ENCODE measurements around the gene SENP8. TPM values are rescaled to one million over a fixed set of nuclear protein-coding genes. Genes with fewer than 3 reads are reported as not detected.
"Not testable (repeated sequence)": the region's sequence is repeated elsewhere in the genome, so short reads cannot be mapped to it uniquely, and the experiment has no call there.

Gene SENP8
- polyA plus RNA-seq, 3 donors, result 6.1 to 7.0 (median 6.3) TPM

DNA sequence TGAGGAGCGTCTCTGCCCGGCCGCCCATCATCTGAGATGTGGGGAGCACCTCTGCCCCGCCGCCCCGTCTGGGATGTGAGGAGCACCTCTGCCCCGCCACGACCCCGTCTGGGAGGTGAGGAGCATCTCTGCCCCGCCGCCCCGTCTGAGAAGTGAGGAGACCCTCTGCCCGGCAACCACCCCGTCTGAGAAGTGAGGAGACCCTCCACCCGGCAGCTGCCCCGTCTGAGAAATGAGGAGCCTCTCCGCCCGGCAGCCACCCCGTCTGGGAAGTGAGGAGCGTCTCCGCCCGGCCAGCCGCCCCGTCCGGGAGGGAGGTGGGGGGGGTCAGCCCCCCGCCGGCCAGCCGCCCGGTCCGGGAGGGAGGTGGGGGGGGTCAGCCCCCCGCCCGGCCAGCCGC, 17.7 kb upstream of the SENP8 start:
- DNase-seq (ENCODE audit: extremely low read depth in 1 of 11, low read depth in 9 of 11, low spot score in 4 of 11), result not testable (repeated sequence)

DNA sequence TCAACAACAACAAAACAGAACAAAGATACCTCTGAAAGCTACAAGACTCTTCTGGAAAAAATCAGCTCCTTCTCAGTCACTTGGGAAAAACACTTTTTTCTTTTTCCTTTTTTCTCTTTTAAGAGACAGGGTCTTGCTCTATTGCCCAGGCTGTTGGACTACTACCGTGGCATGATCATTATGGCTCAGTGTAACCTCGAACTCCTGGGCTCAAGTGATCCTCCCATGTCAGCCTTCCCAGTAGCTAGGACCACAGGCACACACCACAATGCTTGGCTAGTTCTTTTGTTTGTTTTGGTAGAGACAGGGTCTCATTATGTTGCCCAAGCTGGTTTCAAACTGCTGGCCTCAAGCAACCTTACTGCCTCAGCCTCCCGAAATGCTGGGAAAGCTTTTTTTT, 13.1 kb upstream of the SENP8 start:
- no peak for DNase-seq (ENCODE audit: extremely low read depth in 1 of 11, low read depth in 9 of 11, low spot score in 4 of 11)

DNA sequence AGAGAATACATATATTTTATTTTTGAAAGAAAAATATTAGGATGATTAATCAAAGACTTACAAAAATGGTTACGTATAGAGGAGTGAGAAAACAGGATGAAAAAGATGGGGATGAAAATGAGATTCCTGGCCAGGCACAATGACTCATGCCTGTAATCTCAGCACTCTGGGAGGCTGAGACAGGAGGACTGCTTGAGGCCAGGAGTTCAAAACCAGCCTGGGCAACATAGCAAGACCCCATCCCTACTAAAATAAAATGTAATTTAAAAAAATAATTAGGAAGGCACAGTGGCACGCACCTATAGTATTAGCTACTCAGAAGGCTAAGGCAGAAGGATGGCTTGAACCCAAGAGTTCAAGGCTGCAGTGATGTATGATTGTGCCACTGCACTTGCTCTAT, 12.1 kb upstream of the SENP8 start:
- no peak for DNase-seq (ENCODE audit: extremely low read depth in 1 of 11, low read depth in 9 of 11, low spot score in 4 of 11)

DNA sequence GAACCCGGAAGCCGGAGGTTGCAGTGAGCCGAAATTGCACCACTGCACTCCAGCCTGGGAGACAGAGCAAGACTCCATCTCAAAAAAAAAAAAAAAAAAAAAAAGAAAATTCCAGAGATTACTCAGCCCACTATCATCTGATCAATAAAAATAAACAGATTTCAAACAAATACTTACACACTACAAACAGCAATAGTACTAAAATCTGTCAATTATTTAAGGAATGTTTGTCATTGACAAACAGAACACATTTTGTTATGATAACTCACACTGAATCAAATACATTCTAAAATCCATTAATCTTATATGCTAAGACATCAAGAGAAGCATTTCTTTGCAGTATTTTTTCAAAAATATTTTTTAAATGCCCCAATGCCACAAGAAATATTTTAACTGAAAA, 7.8 kb upstream of the SENP8 start:
- no peak for DNase-seq (ENCODE audit: extremely low read depth in 1 of 11, low read depth in 9 of 11, low spot score in 4 of 11)

DNA sequence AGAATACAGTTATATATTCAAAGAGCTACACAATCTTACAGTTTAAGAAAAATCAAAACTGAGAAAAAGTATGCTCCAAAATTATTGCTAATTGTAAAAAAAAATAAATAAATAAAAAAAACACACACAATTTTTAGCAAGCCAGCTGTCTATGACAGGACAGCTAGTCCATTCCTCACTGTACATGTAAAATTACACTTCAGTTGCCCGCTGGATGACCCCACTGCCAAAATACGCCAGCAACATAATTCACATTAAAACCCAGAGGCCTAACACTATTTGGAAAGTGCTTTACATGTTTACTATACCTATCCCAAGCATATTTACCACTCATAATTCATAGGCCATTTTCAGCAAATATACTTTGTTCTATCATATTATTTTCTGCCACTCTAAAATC, 6.1 kb upstream of the SENP8 start:
- DNase-seq (ENCODE audit: extremely low read depth in 1 of 11, low read depth in 9 of 11, low spot score in 4 of 11), result peak in 5 of 11 donors; percentile 26 to 41 (median 36)

DNA sequence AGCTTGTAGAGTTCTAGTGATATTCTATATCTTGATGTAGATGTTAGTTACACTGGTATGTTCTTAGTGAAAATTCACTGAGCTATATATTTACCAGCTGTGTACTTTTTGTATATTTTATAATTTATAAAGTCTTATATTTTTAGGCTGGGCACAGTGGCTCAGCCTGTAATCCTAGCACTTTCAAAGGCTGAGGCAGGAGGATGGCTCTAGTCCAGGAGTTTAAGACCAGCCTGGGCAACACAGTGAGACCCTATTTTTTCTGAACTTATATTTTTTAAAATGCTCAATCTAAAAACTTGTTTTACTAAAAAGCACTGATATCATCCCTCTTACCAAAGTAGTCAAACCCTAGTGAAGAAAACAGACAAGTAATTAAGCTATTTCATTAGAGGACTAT, 5.4 kb upstream of the SENP8 start:
- no peak for DNase-seq (ENCODE audit: extremely low read depth in 1 of 11, low read depth in 9 of 11, low spot score in 4 of 11)

DNA sequence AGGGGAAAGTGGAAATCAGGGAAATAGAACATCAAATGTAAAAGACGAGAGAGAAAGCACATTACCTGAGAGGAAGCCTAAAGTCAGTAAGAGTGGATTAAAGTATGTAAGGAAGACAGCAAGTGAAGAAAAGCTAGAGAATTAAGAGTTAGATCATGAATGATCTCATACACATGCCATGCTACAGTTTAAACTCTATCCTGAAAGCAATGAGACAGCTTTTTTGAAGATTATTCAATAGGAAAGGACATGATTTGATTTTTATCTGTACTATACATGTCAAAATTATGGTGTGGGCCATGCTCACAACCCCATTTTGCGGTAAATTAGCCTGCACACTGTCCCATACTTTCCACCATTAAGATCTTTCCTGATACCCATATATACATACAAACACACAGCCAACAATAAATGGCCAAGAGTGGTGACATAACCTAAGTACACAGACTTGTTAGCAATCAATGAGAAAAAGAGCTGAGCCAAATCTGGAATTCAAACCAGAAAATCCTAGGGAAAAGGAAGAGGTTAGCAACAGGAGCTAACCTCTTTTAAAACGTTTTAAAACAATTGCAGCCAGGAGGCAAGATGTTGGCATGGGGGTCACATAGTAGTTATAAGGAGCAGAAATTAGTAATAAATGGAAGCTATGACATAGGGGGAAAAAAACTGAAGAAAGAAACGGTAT, 4.7 kb upstream of the SENP8 start:
- no peak for DNase-seq (ENCODE audit: extremely low read depth in 1 of 11, low read depth in 9 of 11, low spot score in 4 of 11)

DNA sequence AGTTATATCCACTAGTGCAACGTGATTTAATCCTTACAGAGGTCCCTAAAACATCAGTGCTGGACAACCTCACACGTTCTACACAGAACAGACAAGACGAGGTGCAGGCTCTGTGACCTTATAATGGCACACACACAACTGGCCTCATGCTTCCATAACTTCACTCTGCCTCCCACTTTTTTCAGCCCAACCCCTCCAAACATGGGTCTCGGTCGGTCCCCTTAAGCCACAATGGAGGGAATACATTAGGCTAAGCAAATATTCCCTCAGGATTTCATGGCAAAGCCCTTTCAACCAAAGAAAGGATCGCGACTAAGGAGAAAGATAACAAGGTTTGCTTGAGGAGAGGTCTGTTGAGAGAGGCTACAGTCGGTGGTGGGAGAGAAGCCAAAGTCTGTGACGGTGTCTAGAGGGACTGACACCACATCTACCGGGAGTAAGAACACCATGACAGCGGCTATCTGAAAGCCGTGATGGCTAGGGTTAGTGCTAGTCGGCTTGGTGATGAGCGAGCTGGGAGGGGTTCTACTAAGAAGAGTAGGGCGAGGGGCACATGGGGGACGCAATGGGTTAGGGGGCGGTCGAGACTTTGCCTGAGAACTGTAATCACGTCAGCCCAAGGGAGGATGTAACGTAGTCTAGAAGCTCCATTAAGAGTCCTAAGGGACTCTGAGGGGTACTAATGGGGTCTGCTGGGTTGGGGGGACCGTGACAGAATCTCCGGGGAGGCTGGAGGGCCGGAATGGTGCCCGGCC, 1.3 kb upstream of the SENP8 start:
- peak in 7 of 11 donors; percentile 21 to 59 (median 31) for DNase-seq (ENCODE audit: extremely low read depth in 1 of 11, low read depth in 9 of 11, low spot score in 4 of 11)

DNA sequence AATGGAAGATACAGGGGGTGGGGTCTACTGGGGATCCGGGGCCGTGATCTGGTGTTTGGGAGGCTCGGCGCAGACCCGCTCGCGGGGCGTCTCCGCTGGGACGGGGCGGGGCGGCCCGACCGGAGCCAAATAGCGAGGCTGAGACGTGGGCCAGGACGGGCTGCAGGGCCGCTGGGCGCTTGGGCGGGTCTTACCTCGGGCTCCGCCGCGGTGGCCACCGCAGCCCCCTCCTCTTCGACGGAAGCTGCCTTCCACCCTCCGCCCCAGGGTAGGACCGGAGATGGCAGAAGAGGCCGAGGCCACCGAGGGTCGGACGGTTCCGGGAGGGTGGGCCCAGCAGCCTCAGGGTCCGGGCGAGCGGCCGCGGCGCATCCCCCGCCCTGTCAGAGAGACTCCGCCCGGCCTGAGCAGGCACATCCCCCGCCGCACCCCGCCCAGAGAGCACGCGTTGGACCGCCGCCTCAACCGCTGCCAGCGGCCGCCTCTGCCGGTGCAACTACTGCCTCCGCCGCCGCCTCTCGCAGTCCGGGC, 652 bp upstream of the SENP8 start:
- DNase-seq (ENCODE audit: extremely low read depth in 1 of 11, low read depth in 9 of 11, low spot score in 4 of 11), result peak in 10 of 11 donors; percentile 35 to 77 (median 68)

DNA sequence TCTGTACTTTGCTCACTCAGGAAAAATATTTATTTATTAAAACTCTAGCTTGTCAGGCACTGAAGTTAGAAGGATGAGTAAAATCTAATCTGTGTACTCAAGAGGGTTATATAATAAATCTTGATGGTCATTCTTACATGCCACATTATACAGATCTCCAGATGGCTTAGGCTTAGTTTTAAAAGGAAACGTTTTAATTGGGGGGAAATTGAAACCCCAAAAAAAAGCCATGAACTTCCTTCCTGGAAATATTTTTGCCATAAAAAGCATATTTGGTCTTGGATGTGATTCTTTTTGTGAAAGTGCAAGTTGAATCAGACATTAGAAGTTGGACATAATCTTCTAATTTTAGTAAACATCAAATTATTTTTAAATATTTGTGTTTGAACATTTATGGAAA, 6.0 kb downstream of the SENP8 start:
- no peak for DNase-seq (ENCODE audit: extremely low read depth in 1 of 11, low read depth in 9 of 11, low spot score in 4 of 11)

DNA sequence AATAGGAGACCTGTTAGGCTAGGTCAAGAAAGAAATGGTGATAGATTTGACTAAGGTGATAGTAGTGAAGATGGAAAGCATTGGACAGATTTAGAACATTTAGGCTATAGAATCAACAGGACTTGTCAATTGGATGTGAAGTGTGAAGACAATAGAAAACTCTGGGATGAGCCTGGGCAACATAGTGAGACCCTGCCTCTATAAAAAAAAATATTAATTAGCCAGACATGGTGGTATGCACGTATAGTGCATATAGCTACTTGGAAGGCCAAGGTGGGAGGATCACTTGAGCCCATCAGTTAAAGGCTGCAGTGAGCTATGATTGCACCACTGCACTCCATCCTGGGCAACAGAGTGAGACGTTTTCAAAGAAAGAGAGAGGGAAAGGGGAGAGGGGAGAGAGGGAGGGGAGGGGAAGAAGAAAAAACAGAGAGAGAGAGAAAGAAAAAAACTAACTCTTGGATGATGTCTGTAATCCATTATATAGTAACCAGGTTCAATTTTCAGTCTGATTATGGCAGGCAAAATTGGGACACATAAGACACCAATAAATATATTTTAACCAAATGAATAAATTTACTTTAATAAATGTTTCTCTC, 9.6 kb downstream of the SENP8 start:
- no peak for DNase-seq (ENCODE audit: extremely low read depth in 1 of 11, low read depth in 9 of 11, low spot score in 4 of 11)

DNA sequence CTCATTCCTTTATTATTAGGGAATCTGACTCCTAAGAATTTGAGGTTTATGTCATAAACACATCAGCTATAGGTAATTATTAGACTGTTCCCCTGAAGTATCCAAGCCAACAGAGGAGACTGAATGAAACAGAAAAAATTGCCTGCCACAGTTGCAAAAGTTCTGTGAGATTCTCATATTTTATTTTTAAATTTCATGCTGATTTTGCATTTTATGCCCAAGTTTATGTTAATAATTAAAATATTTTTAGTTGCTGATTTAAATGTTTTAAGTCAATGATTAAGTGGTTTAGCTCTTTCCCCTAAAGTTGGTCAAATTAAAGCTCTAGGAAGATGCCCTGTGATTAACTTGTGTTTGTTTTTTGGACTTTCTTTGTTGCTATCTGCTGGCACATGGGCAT, 10.2 kb downstream of the SENP8 start:
- no peak for DNase-seq (ENCODE audit: extremely low read depth in 1 of 11, low read depth in 9 of 11, low spot score in 4 of 11)

DNA sequence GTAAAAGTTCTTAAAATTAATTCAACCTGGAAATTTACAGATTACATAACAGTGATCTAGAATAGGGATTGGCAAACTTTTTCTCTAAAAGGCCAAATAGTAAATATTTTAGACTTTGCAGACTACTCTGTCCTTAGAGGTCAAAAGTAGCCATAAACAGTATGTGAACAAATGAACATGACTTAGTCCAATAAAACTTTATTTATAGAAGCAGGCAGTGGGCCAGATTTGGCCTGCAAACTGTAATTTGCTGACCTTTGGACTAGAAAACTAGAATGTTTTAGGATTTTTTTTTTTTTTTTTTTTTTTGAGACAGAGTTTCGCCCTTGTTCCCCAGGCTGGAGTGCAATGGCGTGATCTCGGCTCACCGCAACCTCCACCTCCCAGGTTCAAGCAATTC, 12.1 kb downstream of the SENP8 start:
- no peak for DNase-seq (ENCODE audit: extremely low read depth in 1 of 11, low read depth in 9 of 11, low spot score in 4 of 11)

DNA sequence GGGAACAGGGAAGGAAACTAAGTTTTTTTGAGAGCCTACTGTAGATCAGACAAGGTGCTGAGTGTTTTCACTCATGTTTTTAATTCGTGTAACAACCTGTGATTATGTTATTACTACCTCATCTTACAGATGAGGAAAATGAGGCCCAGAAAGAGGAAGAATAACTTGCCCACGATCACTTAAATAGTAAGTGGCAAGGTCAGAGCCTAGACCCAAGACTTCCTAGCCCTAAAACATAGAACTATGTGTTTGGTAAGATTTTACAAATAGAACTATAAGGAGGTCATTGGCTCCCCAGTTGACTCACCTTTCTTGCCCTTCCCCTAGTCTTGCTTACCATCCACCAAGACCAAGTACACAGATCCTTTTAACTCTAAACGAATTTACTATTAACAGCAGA, 13.7 kb downstream of the SENP8 start:
- DNase-seq (ENCODE audit: extremely low read depth in 1 of 11, low read depth in 9 of 11, low spot score in 4 of 11), result no peak

DNA sequence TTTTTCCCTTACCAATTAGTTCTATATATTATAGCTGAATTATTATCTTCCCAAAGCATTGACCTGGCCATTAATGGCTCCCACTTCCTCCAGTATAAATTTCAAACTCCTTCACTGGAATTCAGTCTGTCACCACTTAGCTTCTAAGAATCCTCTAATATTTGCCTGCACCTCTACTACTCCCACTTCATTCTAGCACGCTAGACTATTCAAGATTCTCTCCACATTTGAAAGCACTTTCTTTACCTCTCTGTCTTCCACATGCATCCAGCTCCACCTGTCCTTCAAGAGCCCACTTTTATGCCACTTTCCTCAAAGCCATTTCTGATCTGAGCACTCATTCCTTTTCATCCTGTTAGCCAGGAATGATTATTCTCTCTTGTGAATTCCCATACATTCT, 15.0 kb downstream of the SENP8 start:
- DNase-seq (ENCODE audit: extremely low read depth in 1 of 11, low read depth in 9 of 11, low spot score in 4 of 11), result no peak

DNA sequence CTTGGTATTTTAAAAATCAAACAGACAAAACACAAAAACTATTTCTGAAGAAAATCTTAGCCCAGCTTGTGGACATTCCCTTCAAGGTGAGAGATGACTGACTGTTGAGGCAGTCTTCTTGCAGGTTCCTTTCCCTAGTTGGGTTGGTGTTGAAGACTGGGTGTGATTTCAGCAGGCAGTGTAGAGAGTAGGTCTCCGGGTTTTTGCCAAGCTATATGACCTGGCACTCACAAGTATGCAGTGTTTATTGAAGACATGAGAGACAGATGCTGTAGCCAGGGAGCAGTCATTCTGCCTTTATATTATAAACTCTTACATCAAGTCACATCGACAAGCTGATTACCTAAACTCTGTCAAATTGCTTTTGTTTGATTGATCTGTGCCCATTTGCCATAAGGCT, 17.5 kb downstream of the SENP8 start:
- no peak for DNase-seq (ENCODE audit: extremely low read depth in 1 of 11, low read depth in 9 of 11, low spot score in 4 of 11)

DNA sequence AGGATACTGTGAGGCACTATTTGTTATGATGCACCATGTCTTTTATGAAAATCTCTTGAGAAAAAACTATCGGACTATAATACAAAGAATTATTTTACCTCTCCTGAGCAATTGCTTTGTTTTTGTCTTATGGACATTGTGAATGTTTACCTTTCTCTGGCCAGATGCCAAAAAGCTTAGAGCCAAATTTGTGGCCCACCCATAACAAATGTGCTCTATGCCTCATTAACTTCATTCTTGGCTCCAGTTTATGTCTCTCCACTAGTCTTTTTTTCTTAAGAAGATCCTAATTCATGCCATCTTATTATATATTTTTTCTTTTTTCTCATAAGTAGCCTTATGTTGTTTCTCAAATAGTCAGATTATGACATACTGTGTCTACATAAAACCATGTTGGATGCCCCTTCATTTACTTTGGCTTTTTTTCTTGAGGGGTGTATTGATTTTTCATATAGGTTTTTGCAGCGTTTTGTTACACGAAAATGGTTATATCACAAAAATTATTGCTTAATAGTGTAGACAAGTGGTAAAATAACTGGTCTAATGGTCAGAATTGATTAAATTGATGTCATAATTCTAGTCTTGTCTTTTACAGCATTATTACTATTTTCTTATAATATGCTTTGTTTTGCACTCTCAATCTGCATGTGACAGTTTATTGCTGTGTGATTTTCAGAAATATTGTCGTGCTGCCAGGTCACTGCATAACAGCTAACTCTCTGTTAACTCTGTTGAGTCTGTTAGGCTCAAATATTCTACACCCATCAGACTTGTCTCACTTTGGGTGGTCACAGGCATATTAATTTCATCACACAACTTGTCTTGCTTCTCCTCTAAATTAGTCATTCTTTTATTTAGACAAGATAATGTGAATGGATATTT, 18.2 kb downstream of the SENP8 start:
- DNase-seq (ENCODE audit: extremely low read depth in 1 of 11, low read depth in 9 of 11, low spot score in 4 of 11), result peak in 4 of 11 donors; percentile 25 to 46 (median 32)

DNA sequence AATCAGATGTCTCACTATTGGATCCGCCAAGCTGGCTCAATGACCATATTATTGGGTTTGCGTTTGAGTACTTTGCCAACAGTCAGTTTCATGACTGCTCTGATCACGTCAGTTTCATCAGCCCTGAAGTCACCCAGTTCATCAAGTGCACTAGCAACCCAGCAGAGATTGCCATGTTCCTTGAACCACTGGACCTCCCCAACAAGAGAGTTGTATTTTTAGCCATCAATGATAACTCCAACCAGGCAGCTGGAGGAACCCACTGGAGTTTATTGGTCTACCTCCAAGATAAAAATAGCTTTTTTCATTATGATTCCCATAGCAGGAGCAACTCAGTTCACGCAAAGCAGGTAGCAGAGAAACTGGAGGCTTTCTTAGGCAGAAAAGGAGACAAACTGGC, 21.5 kb downstream of the SENP8 start:
- DNase-seq (ENCODE audit: extremely low read depth in 1 of 11, low read depth in 9 of 11, low spot score in 4 of 11), result no peak

DNA sequence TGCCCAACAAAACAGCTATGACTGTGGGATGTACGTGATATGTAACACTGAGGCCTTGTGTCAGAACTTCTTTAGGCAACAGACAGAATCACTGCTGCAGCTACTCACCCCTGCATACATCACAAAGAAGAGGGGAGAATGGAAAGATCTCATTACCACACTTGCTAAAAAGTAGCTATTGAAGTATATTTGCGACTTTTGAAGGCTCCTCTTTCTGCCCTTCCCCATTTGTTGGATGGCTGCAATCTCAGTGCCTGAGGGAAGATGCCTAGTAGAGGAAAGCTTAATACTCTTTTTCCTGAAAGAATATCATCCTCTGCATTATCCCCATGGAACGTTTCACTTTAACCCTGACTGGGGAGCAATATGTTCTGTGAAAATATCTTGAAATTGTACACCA, 21.9 kb downstream of the SENP8 start:
- no peak for DNase-seq (ENCODE audit: extremely low read depth in 1 of 11, low read depth in 9 of 11, low spot score in 4 of 11)

Data from renal cortex interstitium (tissue), 11 donors.